ENCODE results near the gene TXNL4A.
"Not testable (repeated sequence)": the region's sequence is repeated elsewhere in the genome, so short reads cannot be mapped to it uniquely, and the experiment has no call there.

The TXNL4A gene

GRCh38 chr18:80002468-80002867, 14.1 kb upstream of the TXNL4A start:
- TF ChIP-seq CTCF (IDR thresholded peaks at IDR 0.05; ENCODE audit: low read length) (no peak), EZH2phosphoT487 (IDR thresholded peaks at IDR 0.05; ENCODE audit: low read length) (no peak), EZH2 (optimal IDR thresholded peaks at IDR 0.05; ENCODE audit: low read depth, low read length) (no peak)
- Histone ChIP-seq H2AFZ (ENCODE audit: low read length) (no peak overlapping the region), H3K27me3 (replicated peaks; ENCODE audit: insufficient read depth, low read length) (no peaks in the 10 kb centered on the region), H3K4me3 (ENCODE audit: low read length) (no peak overlapping the region), H3F3A (ENCODE audit: insufficient read depth, low read length) (no peaks in the 10 kb centered on the region), H3K9me3 (replicated peaks; ENCODE audit: insufficient read depth, low read length) (no peaks in the 10 kb centered on the region), H3K9me2 (replicated peaks; ENCODE audit: insufficient read depth, low read length) (no peaks in the 10 kb centered on the region), H3K4me2 (ENCODE audit: low read depth, low read length) (no peak overlapping the region), H3K27ac (ENCODE audit: low read length) (no peak overlapping the region), H3K9ac (ENCODE audit: low read length) (no peak overlapping the region), H4K20me1 (ENCODE audit: insufficient read depth, low read length) (no peaks in the 10 kb centered on the region), H3K79me2 (ENCODE audit: low read length) (no peaks in the 10 kb centered on the region), H3K36me3 (replicated peaks; ENCODE audit: insufficient read depth, low read length) (no peaks in the 10 kb centered on the region), H3K4me1 (ENCODE audit: low read length) (no peaks in the 10 kb centered on the region)
- no peak for DNase-seq

GRCh38 chr18:80000877-80001276, 12.5 kb upstream of the TXNL4A start:
- Histone ChIP-seq H3K27me3 (replicated peaks; ENCODE audit: insufficient read depth, low read length) (no peaks in the 10 kb centered on the region), H3K36me3 (replicated peaks; ENCODE audit: insufficient read depth, low read length) (no peaks in the 10 kb centered on the region), H3K9me2 (replicated peaks; ENCODE audit: insufficient read depth, low read length) (no peaks in the 10 kb centered on the region), H3K9me3 (replicated peaks; ENCODE audit: insufficient read depth, low read length) (no peaks in the 10 kb centered on the region), H3K4me2 (ENCODE audit: low read depth, low read length) (no peak overlapping the region), H4K20me1 (ENCODE audit: insufficient read depth, low read length) (no peaks in the 10 kb centered on the region), H3K4me3 (ENCODE audit: low read length) (no peak overlapping the region), H3F3A (ENCODE audit: insufficient read depth, low read length) (no peaks in the 10 kb centered on the region), H3K79me2 (ENCODE audit: low read length) (no peaks in the 10 kb centered on the region), H3K4me1 (ENCODE audit: low read length) (no peaks in the 10 kb centered on the region), H2AFZ (ENCODE audit: low read length) (no peak overlapping the region), H3K27ac (ENCODE audit: low read length) (no peak overlapping the region), H3K9ac (ENCODE audit: low read length) (no peak overlapping the region)
- no peak for DNase-seq
- TF ChIP-seq EZH2phosphoT487 (IDR thresholded peaks at IDR 0.05; ENCODE audit: low read length) = no peak
- TF ChIP-seq CTCF (IDR thresholded peaks at IDR 0.05; ENCODE audit: low read length) = no peak
- TF ChIP-seq EZH2 (optimal IDR thresholded peaks at IDR 0.05; ENCODE audit: low read depth, low read length) = no peak

- H3K4me2 ChIP-seq (ENCODE audit: low read depth, low read length); H2AFZ ChIP-seq (ENCODE audit: low read length); H3K27me3 ChIP-seq (replicated peaks; ENCODE audit: insufficient read depth, low read length); H3F3A ChIP-seq (ENCODE audit: insufficient read depth, low read length); H3K9me3 ChIP-seq (replicated peaks; ENCODE audit: insufficient read depth, low read length); H3K79me2 ChIP-seq (ENCODE audit: low read length); H3K4me1 ChIP-seq (ENCODE audit: low read length); H3K27ac ChIP-seq (ENCODE audit: low read length); DNase-seq; H3K9ac ChIP-seq (ENCODE audit: low read length); H3K36me3 ChIP-seq (replicated peaks; ENCODE audit: insufficient read depth, low read length); H3K9me2 ChIP-seq (replicated peaks; ENCODE audit: insufficient read depth, low read length); H4K20me1 ChIP-seq (ENCODE audit: insufficient read depth, low read length); H3K4me3 ChIP-seq (ENCODE audit: low read length): not testable (repeated sequence)
Measured at GRCh38 chr18:79999701-80000100, 11.3 kb upstream of the TXNL4A start.

GRCh38 chr18:79991494-79991893, 3.1 kb upstream of the TXNL4A start:
- H3K27me3 ChIP-seq (replicated peaks; ENCODE audit: insufficient read depth, low read length) = no peaks in the 10 kb centered on the region
- H2AFZ ChIP-seq (ENCODE audit: low read length) = no peak overlapping the region
- H3K9ac ChIP-seq (ENCODE audit: low read length) = no peak overlapping the region
- no peaks in the 10 kb centered on the region for H3F3A ChIP-seq (ENCODE audit: insufficient read depth, low read length)
- no peaks in the 10 kb centered on the region for H3K9me2 ChIP-seq (replicated peaks; ENCODE audit: insufficient read depth, low read length)
- H3K9me3 ChIP-seq (replicated peaks; ENCODE audit: insufficient read depth, low read length) = no peaks in the 10 kb centered on the region
- TF ChIP-seq CTCF (IDR thresholded peaks at IDR 0.05; ENCODE audit: low read length) = no peak
- no peak for TF ChIP-seq EZH2 (optimal IDR thresholded peaks at IDR 0.05; ENCODE audit: low read depth, low read length)
- no peak for TF ChIP-seq EZH2phosphoT487 (IDR thresholded peaks at IDR 0.05; ENCODE audit: low read length)
- H3K27ac ChIP-seq (ENCODE audit: low read length) = no peak overlapping the region
- H3K36me3 ChIP-seq (replicated peaks; ENCODE audit: insufficient read depth, low read length) = no peaks in the 10 kb centered on the region
- no peaks in the 10 kb centered on the region for H4K20me1 ChIP-seq (ENCODE audit: insufficient read depth, low read length)
- H3K4me2 ChIP-seq (ENCODE audit: low read depth, low read length) = no peak overlapping the region
- H3K4me1 ChIP-seq (ENCODE audit: low read length) = no peaks in the 10 kb centered on the region
- H3K79me2 ChIP-seq (ENCODE audit: low read length) = peaks cover 18% of the 10 kb centered on the region
- H3K4me3 ChIP-seq (ENCODE audit: low read length) = no peak overlapping the region
- no peak for DNase-seq
